GM19455 (cell line): ENCODE data around the gene RUFY4.
"Not testable (repeated sequence)": the region's sequence is repeated elsewhere in the genome, so short reads cannot be mapped to it uniquely, and the experiment has no call there.

Source experiments
- ATAC-seq: cut with Tn5 transposase; IDR thresholded peaks from one replicate; pipeline ENCODE4 v1.9.1; 2021; ENCODE audit not compliant: unreplicated experiment

The RUFY4 gene

DNA sequence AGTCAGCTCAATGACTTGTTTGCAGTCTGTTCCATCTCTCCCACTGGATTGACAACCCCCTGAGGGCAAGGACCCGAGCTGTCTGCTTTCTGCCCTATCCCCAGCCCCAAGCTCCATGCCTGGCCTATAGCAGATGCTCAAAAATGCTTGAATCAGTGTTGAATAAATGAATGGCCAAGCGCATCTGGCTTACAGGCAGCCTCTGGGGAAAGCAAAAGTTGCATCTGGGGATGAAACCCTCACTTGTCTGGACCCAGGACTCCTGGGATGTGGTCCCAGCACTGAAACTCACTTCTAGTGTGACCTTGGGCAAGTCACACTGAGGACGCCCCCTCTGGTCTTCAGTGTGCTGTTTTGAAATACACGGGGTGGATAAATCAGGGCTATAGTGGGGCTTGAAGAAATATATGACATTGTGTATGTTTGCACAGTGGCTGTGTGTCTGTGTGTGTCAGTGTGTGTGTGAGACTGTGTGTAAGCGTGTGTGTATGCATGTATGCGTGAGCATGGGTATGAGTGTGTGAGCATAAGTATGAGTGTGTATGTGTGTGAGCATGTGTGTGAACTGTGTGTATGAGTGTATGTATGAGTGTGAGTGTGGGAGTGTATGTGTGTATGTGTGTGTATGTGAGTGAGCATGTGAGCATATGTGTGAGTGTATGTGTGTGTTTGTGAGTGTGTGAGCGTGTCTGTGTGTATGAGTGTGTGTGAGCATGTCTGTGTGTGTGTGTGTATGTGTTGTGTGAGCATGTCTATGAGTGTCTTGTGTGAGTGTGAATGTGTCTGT, 38.5 kb upstream of the RUFY4 start:
- ATAC-seq = no peak

- ATAC-seq = no peak
Measured at GRCh38 chr2:218031261-218031660, 37.8 kb upstream of the RUFY4 start.

GRCh38 chr2:218031771-218032257, 37.2 kb upstream of the RUFY4 start:
- no peak for ATAC-seq

DNA sequence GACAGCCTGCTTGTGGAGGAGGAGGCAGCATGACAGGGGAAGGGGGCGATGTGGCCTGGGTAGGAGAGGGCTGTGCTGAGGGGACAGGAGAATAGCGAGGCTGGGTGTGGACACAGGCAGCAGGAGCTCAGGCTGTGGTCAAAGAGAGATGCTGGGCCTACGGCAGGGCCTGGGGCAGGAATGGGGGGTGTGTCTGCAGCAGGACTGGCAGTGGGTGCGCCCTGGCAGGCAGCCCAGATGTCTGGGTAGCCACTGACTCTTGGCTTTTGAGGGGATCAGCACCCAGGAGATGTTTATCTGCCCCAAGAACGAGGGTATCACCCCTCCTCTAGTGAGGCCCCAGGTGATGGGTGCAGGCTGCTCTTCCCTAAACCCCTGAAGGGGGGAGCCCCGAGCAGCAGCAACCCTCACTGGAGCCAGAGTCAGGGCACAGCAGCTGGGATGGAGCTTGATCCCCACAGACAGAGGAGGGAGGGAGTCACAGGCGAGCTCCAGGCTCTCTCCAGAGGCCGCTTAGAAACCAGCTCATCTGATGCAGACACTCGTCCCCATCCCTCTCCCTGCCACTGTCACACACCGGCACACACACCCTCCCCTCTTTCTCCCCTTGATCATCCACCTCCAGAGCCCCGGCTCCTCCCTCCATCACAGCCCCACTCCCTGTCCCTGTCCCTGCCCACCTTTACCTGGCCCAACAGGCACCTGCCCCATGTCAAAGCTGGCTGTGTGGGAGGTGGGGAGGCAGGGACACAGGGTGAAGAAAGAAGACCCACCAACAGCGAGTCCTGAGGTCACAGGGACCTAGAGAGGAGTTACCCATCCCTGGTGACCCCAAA, 36.5 kb upstream of the RUFY4 start:
- ATAC-seq = no peak

- ATAC-seq = no peak
Measured at GRCh38 chr2:218033208-218033589, 35.9 kb upstream of the RUFY4 start.

DNA sequence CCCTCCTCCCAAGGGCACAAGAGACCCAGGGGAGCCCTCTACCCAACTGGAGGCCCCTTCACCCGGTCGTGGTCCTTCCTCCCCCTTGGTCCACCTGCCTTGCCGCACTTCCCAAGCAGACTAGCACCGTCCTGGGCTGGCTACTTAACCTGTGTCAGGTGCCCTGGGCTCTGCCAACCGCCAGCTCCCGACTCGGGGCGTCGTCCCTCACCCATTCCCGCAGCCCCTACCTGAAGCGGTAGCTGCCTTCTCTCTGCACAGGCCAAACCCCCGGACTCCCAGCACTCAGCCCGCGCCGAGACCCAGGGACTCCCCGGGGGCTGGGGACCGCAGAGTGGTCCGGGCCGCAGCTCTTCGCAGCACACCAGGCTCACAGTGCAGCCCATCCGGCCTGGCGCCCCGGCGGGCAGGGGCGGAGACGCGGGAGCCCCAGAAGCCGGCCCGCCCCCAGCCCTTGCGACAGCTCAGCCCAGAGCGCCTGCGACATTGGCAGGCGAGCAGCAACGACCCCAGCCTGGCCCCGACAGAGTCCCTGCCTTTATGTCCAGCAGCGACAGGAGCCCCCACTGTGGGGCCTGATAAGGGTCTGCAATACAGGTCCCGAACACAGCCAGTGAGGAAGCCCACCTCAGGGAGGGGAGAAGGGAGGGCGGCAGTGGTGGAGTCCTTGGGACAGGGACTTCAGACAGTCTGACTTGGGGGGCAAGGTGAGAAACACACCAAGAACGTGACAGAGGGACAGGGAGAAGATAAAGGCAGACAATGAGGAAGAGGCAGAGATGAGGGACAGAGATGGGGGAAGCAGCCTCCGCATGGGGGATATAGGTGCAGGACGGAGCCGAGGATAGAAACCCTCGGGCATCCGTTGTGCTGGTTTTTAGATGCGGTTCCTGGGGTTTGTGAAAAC, 35.2 kb upstream of the RUFY4 start:
- peak; percentile 22 for ATAC-seq

DNA sequence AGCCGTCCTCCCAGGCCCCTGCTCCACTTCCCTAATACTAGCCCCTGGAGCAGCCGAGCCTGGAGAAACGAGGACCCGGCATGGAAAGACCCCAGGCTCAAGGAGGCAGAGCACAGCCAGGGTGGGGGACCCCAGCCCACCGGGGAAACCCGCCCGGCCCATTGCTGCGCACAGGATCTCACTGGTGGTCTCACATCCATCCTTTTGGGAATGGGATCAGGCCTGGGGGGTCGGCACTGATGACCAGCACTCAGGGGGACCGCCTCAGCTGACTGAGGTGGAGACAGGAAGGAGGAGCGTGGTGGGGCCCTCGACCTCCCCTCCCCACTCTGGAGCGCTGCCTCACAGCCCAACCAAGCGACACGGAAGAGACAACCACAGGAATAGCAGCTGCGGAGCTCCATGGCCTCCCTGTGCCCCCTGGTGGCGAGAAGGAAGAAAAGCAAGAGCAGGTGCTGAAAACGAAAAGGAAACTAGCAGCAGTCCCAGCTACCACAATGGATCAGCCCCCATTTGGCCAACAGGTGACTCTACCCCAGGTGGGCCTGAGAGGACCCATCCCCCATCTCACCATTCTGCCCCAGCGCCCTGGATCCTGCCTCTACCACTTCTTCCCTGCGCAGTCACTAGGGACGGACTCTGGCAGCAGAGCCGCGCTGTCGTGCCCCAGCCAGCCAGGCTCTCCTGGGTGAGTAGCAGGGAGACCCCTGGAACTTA, 34.4 kb upstream of the RUFY4 start:
- peak; percentile 73 for ATAC-seq

DNA sequence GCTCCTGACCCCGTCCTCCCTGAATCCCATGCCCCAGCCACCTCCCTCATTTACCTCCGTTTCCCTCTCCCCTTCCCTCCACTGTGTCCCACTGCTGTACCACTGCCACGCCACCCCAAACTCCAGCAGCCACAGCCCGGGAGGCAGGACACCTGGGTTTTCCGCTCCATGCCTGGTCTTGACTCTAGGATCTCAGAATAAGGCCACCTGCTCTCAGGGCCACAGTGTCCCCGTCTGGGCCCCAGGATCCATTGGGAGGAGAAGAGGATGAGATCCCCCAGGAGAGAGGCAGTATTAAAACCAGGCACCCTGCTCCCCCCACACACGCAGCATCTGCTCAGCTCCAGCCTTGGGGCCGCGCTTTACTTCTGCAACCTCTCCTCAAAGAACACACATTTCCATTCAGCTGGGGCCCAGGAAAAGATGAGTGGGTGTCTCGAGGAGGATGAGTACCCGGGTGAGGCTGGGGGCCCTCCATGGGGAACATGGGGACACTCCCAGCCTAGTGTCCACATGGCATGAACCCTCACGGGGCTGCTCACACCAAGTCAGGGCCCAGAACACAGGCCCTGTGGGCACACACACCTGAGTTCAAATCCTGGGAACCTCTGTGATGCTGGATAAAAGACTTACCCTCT, 33.5 kb upstream of the RUFY4 start:
- no peak for ATAC-seq

DNA sequence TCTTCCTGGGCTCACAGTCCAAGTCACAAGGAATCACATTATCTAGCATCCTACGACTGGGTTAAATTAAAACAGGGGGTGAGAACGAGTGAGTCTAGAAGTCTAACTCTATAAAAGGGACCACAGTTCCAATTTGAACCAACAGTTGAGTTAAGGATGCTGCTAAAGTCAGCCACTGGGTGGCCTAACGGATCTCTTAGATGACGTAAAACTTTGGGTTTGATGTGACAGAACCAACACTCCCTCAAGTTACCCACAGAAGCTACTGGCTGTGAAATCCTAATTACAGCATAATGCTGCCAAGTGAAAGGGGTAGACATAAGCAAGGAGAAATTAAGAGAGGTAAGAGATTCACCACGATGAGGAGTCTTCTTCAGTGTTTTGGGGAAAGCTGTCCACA, 32.7 kb upstream of the RUFY4 start:
- no peak for ATAC-seq

- ATAC-seq = no peak
Measured at GRCh38 chr2:218039171-218039570, 29.9 kb upstream of the RUFY4 start.

DNA sequence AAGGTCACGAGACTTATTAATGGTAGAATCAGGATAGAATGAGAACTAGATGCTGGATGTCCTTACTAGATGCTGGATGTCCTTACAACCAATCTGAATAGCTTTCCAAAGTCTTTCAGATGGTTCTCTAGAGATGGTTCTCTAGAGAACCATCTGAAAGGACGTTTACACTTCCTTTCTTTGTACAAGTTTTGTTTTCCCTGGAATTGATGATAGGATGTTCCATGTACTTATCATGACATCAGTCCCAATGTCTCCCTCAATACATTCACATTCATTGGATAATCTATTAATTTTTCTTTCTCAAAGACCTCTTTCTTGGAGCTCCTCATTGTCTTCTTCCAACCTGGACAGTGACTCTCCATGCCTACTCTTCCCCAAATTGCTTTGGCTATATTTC, 28.2 kb upstream of the RUFY4 start:
- no peak for ATAC-seq

DNA sequence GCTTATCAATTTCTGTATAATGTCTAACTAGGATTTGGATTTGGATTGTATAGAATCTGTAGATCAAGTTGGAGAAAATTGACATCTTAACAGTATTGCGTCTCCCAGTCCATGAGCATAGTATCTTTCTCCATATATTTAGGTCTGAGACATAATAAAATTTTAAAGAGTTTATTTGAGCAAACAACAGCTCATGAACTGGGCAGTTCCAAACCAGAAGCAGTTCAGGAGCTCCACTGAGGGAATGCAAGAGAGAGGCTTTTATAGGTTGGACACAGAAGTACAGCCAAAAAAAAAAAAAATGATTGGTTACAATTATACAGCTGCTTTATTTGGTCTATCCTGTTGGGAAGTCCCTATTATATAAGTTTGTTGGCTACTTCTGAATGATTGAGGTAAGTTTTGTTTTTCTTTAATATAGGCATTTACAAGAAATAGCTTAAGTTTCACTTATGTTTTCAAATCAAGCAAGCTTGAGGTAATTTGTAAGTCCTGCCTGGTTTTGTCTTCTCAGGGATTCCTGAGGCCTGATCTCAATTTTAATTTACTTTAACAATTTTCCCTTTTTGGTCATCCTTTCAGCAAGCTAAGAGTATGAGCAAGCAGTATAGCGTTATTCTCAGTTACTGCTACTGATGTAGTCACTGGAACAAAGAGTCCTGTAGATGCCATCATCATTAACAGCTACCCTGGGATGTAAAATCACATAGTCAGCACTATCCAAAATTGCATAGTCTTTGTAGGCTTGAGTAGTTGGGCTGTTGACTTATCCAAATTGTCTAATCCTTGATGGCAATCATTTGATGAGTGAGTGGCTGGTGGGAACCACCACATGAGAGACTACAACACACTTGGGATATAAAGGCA, 27.5 kb upstream of the RUFY4 start:
- no peak for ATAC-seq

- no peak for ATAC-seq
Measured at GRCh38 chr2:218043100-218043499, 26.0 kb upstream of the RUFY4 start.

- no peak for ATAC-seq
Measured at GRCh38 chr2:218043701-218044109, 25.3 kb upstream of the RUFY4 start.

GRCh38 chr2:218044599-218044998, 24.5 kb upstream of the RUFY4 start:
- not testable (repeated sequence) for ATAC-seq

DNA sequence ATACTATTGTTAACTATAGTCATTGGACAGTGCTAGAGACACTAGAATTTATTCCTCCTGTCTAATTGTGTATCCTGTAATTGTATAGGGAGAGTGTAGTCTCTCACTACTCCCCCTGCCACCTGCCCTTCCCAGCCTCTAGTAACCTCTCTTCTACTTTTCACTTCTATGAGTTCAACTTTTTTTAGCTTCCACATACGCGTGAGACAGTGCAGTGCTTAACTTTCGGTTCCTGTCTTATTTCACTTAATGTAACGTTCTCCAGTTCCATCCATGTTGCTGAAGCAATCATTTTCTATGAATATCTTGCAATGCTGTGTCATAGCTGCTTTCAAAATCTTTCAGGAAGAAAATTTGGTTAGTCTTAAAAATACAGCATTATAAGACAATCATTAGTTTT, 22.8 kb upstream of the RUFY4 start:
- ATAC-seq = peak; percentile 86

DNA sequence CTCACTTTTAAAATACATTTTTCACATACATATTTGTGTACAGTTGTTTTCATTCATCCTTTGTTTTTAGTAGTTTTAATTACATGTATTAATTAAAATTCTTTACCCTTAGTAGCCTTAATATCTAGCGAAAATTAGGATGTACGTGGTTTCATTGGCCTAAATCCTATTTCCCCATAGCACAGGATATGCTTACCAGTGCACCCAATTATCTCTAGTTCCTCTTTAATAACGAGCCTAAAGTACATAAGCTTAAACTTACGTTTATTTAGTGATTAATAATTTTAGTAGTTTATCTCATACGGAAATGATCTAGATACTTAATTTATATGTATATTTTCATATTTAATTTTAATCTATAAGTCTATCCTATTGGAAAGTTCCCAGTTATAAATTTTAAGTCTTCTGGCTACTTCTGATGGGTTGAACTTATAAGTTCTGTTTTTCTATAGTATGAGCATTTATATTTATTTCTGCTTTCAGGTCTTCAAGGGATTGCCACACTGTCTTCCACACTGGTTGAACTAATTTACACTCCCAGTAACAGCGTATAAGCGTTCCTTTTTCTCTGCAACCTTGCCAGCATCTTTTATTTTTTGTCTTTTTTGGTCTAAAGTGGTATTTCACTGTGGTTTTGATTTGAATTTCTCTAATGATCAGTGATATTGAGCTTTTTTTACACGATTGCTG, 21.4 kb upstream of the RUFY4 start:
- no peak for ATAC-seq

DNA sequence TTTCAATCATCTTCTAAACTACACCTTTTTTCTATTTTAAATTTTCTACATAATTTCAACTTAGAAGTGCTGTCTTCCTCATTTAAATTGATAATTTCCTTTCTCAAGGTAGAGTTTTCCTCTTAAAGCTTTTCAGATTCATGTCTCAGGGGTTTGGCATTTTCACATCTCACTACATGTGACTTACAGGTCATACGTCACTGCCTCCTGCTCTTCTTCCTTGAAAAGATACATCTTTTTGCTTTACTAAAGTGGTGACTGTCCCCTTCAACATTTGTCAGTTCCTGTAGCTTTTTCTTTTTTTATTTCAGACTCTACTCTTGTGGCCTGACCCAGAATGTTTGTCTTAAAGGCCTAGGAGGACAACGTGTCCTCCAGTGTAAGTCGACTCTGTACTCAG, 17.1 kb upstream of the RUFY4 start:
- no peak for ATAC-seq
